HepG2 (cell line): ENCODE measurements around the gene NFE2L3. TPM values are rescaled to one million over a fixed set of nuclear protein-coding genes. Genes with fewer than 3 reads are reported as not detected.

Experiments used
- ATF1 ChIP-seq: IDR thresholded peaks from 2 replicates; pipeline ENCODE4 v1.6.1; 2016; ENCODE audit warnings: mild to moderate bottlenecking, control low read depth
- CREBL2 ChIP-seq: sonication (generic); formaldehyde crosslinking; IDR thresholded peaks from 2 replicates; pipeline ENCODE4 v1.8.1; 2023; ENCODE audit warnings: missing genetic modification reagents, mild to moderate bottlenecking, borderline replicate concordance
- DBP ChIP-seq: sonication (generic); formaldehyde crosslinking; IDR thresholded peaks from 2 replicates; pipeline ENCODE4 v1.4.0; 2020; ENCODE audit warnings: missing genetic modification reagents; ENCODE audit errors: not compliant biosample characterization
- FOXK2 ChIP-seq: fragments of 450-650 bp; IDR thresholded peaks from 2 replicates; pipeline ENCODE4 v1.6.1; 2016
- HNRNPH1 ChIP-seq: fragments of 200-400 bp; formaldehyde crosslinking; optimal IDR thresholded peaks from 2 replicates; pipeline ENCODE3; 2017; ENCODE audit warnings: mild to moderate bottlenecking, low read depth, low read length
- IRF2 ChIP-seq: IDR thresholded peaks from 2 replicates; pipeline ENCODE4 v1.6.1; 2018; ENCODE audit warnings: missing genetic modification reagents, missing compliant biosample characterization
- KLF15 ChIP-seq: sonication (generic); formaldehyde crosslinking; IDR thresholded peaks from 2 replicates; pipeline ENCODE4 v1.8.1; 2023; ENCODE audit warnings: borderline replicate concordance, mild to moderate bottlenecking, inconsistent platforms, missing genetic modification reagents, mixed read lengths
- SP4 ChIP-seq: sonication (generic); formaldehyde crosslinking; IDR thresholded peaks from 2 replicates; pipeline ENCODE4 v1.8.1; 2023; ENCODE audit warnings: mild to moderate bottlenecking, missing genetic modification reagents
- STAT6 ChIP-seq: sonication (generic); formaldehyde crosslinking; IDR thresholded peaks from 2 replicates; pipeline ENCODE4 v1.4.0; 2020; ENCODE audit warnings: missing genetic modification reagents, mild to moderate bottlenecking, borderline replicate concordance
- TEF ChIP-seq: sonication (generic); formaldehyde crosslinking; IDR thresholded peaks from 2 replicates; pipeline ENCODE4 v1.5.0; 2020; ENCODE audit warnings: missing genetic modification reagents
- THAP7 ChIP-seq: sonication (generic); formaldehyde crosslinking; IDR thresholded peaks from 2 replicates; pipeline ENCODE4 v1.8.1; 2023; ENCODE audit warnings: mild to moderate bottlenecking, missing genetic modification reagents
- THAP9 ChIP-seq: sonication (generic); formaldehyde crosslinking; IDR thresholded peaks from 2 replicates; pipeline ENCODE4; 2020; ENCODE audit warnings: missing genetic modification reagents, mild to moderate bottlenecking, borderline replicate concordance
- YEATS4 ChIP-seq: sonication (generic); formaldehyde crosslinking; IDR thresholded peaks from 2 replicates; pipeline ENCODE4 v1.4.0; 2020; ENCODE audit warnings: missing genetic modification reagents, borderline replicate concordance
- ZBTB7A ChIP-seq: sonication (generic); formaldehyde crosslinking; IDR thresholded peaks from 2 replicates; pipeline ENCODE4 v1.8.0; 2022; ENCODE audit warnings: mild to moderate bottlenecking, missing genetic modification reagents
- ZNF121 ChIP-seq: sonication (generic); formaldehyde crosslinking; IDR thresholded peaks from 2 replicates; pipeline ENCODE4 v1.5.0; 2020; ENCODE audit warnings: mild to moderate bottlenecking, missing genetic modification reagents
- ZNF556 ChIP-seq: sonication (generic); formaldehyde crosslinking; IDR thresholded peaks from 2 replicates; pipeline ENCODE4 v1.4.0; 2020; ENCODE audit warnings: mild to moderate bottlenecking, missing genetic modification reagents, borderline replicate concordance
- polyA plus RNA-seq, 8 experiments: library from polyadenylated mRNA; depleted of rRNA in 3 of 8; stranded (reverse) in 7 of 8; unstranded in 1 of 8; fragments of >200 nt; fragmentation: Illumina TruSeq in 4 of 8; extraction: Trizol in 4 of 8; gene quantifications; 2 replicates each; pipeline versions ENCODE4 v1.2.1 to v1.2.3, GENCODE V29; 2011 to 2016; ENCODE audit warnings: low read depth in 4 of 8, missing spikeins in 1 of 8, mixed read lengths in 1 of 8; ENCODE audit not compliant: insufficient read depth in 1 of 8
- total RNA-seq, 5 experiments: library from RNA; depleted of rRNA; stranded (reverse); fragments of >200 nt; fragmentation: Illumina TruSeq; extraction: Trizol; gene quantifications; 2 replicates each; pipeline ENCODE4 v1.2.3, GENCODE V29; 2016; ENCODE audit warnings: low read depth in 1 of 5

Gene NFE2L3
- total and polyA plus RNA-seq, 2 of the 13 experiments (the other 11 are each of a cell fraction or from before 2014, with no cell fraction given) = 11.4 to 19.4 TPM

- TF ChIP-seq IRF2 (CRISPR knock-in tag) (no peak; the same call in 1 of the 2 replicates), ZNF121 (CRISPR knock-in tag) (no peak), CREBL2 (CRISPR knock-in tag) (no peak), SP4 (no peak), FOXK2 (no peak), ATF1 (no peak), YEATS4 (CRISPR knock-in tag) (peak; percentile 52; the same call in 1 of the 2 replicates), KLF15 (no peak), STAT6 (CRISPR knock-in tag) (no peak), TEF (CRISPR knock-in tag) (no peak), ZNF556 (CRISPR knock-in tag) (no peak), DBP (CRISPR knock-in tag) (no peak), HNRNPH1 (no peak), THAP9 (peak; percentile 66; the same call in 1 of the 2 replicates), THAP7 (CRISPR knock-in tag) (no peak), ZBTB7A (no peak)
These were observed 48.0 kb downstream of the NFE2L3 start (continued) for GRCh38 chr7:26200038-26200443.
